Right atrium auricular region (tissue), 2 donors: Measurements from ENCODE around the gene IL19. TPM values are rescaled to one million over a fixed set of nuclear protein-coding genes. Genes with fewer than 3 reads are reported as not detected.

Source experiments
- DNase-seq: peaks from one replicate; pipeline ENCODE4 v3.0.0-alpha.2; 2019; ENCODE audit warnings: low spot score
- H3K27ac ChIP-seq, 2 donors: fragments of 200-600 bp; sonication (generic); 1 replicate in 1 of 2; 2 replicates in 1 of 2; pipeline ENCODE4 v1.5.1; 2016 to 2019
- H3K27me3 ChIP-seq, 2 donors: fragments of 200-600 bp; sonication (generic); one replicate each; pipeline versions ENCODE4 v1.5.1 to v1.6.0; 2017 to 2019
- H3K36me3 ChIP-seq: fragments of 200-600 bp; sonication (generic); one replicate; pipeline ENCODE4 v1.5.1; 2016
- H3K4me1 ChIP-seq, 2 donors: fragments of 200-600 bp; sonication (generic); one replicate each; pipeline versions ENCODE4 v1.5.1 to v1.6.0; 2017 to 2019
- H3K4me3 ChIP-seq, 2 donors: fragments of 200-600 bp; sonication (generic); 1 replicate in 1 of 2; 2 replicates in 1 of 2; pipeline ENCODE4 v1.5.1; 2017 to 2019; ENCODE audit warnings: mild to moderate bottlenecking in 1 of 2, moderate library complexity in 1 of 2
- H3K9me3 ChIP-seq, 2 donors: fragments of 200-600 bp; sonication (generic); one replicate each; pipeline ENCODE4 v1.5.1; 2019
- CTCF ChIP-seq, 2 donors: fragments of 200-600 bp; sonication (generic); IDR thresholded peaks; one replicate each; pipeline ENCODE4 v1.5.1; 2019; ENCODE audit warnings: antibody characterized with exemption in 2 of 2
- total RNA-seq, 2 donors: library from RNA; depleted of rRNA; stranded (reverse); fragments of >200 nt; gene quantifications; one replicate each; pipeline ENCODE4 v1.1.0, GENCODE V29; 2016

The IL19 gene
- total RNA-seq, 2 donors from 2014 or later, result not detected

- no peak overlapping the region for H3K27ac ChIP-seq
- no peaks in the 10 kb centered on the region for H3K4me1 ChIP-seq
- no peaks in the 10 kb centered on the region for H3K27me3 ChIP-seq
- H3K36me3 ChIP-seq, result no peaks in the 10 kb centered on the region
- H3K4me3 ChIP-seq, result no peak overlapping the region
- DNase-seq, result no peak
- no peaks in the 10 kb centered on the region for H3K9me3 ChIP-seq
- TF ChIP-seq CTCF (IDR thresholded peaks at IDR 0.05), result no peak
Observed at GRCh38 chr1:206800411-206800810, 29.8 kb downstream of the IL19 start.

GRCh38 chr1:206800891-206801290 is 30.3 kb downstream of the IL19 start:
- Histone ChIP-seq H3K9me3 (no peaks in the 10 kb centered on the region), H3K4me3 (no peak overlapping the region), H3K4me1 (no peaks in the 10 kb centered on the region), H3K27me3 (no peaks in the 10 kb centered on the region), H3K36me3 (no peaks in the 10 kb centered on the region), H3K27ac (no peak overlapping the region)
- no peak for TF ChIP-seq CTCF (IDR thresholded peaks at IDR 0.05)
- no peak for DNase-seq

GRCh38 chr1:206801467-206801866 is 30.9 kb downstream of the IL19 start:
- H3K4me1 ChIP-seq, result no peaks in the 10 kb centered on the region

GRCh38 chr1:206802401-206802800 is 31.8 kb downstream of the IL19 start:
- no peak for TF ChIP-seq CTCF (IDR thresholded peaks at IDR 0.05)
- DNase-seq, result no peak
- H3K27ac ChIP-seq, result no peak overlapping the region
- H3K27me3 ChIP-seq, result no peaks in the 10 kb centered on the region
- H3K4me3 ChIP-seq, result no peak overlapping the region
- no peaks in the 10 kb centered on the region for H3K4me1 ChIP-seq
- H3K9me3 ChIP-seq, result no peaks in the 10 kb centered on the region
- no peaks in the 10 kb centered on the region for H3K36me3 ChIP-seq

More at GRCh38 chr1:206801467-206801866, 30.9 kb downstream of the IL19 start:
- no peak for DNase-seq
- no peaks in the 10 kb centered on the region for H3K27me3 ChIP-seq
- H3K27ac ChIP-seq, result no peak overlapping the region
- peak in 1 of 2 donors; percentile 23 for TF ChIP-seq CTCF (IDR thresholded peaks at IDR 0.05)
- H3K36me3 ChIP-seq, result no peaks in the 10 kb centered on the region
- no peak overlapping the region for H3K4me3 ChIP-seq
- no peaks in the 10 kb centered on the region for H3K9me3 ChIP-seq

- no peaks in the 10 kb centered on the region for H3K9me3 ChIP-seq
- H3K4me1 ChIP-seq, result no peaks in the 10 kb centered on the region
- DNase-seq, result no peak
- no peak overlapping the region for H3K27ac ChIP-seq
- no peaks in the 10 kb centered on the region for H3K36me3 ChIP-seq
- TF ChIP-seq CTCF (IDR thresholded peaks at IDR 0.05), result no peak
- H3K27me3 ChIP-seq, result no peaks in the 10 kb centered on the region
- no peak overlapping the region for H3K4me3 ChIP-seq
Observed at GRCh38 chr1:206803221-206803730, 32.7 kb downstream of the IL19 start.

- no peak overlapping the region for H3K4me3 ChIP-seq
- H3K4me1 ChIP-seq, result no peaks in the 10 kb centered on the region
- TF ChIP-seq CTCF (IDR thresholded peaks at IDR 0.05), result no peak
- H3K36me3 ChIP-seq, result no peaks in the 10 kb centered on the region
- H3K9me3 ChIP-seq, result no peaks in the 10 kb centered on the region
- no peaks in the 10 kb centered on the region for H3K27me3 ChIP-seq
- DNase-seq, result no peak
- H3K27ac ChIP-seq, result no peak overlapping the region
Observed at GRCh38 chr1:206804156-206804737, 33.7 kb downstream of the IL19 start.
